ENCODE measurements around the gene C22orf23. TPM values are rescaled to one million over a fixed set of nuclear protein-coding genes. Genes with fewer than 3 reads are reported as not detected.
"Not testable (repeated sequence)": the region's sequence is repeated elsewhere in the genome, so short reads cannot be mapped to it uniquely, and the experiment has no call there.

C22orf23 gene
- total RNA-seq, 2 donors from 2014 or later: not detected

DNA sequence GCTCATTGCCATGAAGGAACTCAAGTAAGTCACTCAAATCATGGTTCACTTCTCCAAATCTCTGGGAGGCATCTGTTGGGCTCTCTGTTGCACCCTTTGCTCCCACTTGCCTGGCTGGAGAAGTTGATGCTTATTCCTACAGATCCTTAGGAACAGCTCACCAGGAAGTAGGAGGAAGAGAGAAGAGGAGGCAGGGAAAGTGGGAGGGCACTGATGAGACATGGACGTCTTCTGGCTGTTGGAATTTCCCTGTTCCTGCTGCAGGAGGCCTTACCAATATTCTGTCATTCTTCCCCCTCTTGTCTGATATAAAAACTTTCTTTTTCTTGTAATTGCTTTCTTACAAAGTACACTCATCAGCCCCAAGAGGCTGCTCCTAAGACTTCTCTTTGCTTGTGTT is 13.7 kb upstream of the C22orf23 start:
- peaks cover 0 to 6% of the 10 kb centered on the region in 2 donors for H3K36me3 ChIP-seq (replicated peaks in 1 of 2; ENCODE audit: insufficient read depth in 1 of 2, low read depth in 2 of 2)
- TF ChIP-seq, protein P1, sequence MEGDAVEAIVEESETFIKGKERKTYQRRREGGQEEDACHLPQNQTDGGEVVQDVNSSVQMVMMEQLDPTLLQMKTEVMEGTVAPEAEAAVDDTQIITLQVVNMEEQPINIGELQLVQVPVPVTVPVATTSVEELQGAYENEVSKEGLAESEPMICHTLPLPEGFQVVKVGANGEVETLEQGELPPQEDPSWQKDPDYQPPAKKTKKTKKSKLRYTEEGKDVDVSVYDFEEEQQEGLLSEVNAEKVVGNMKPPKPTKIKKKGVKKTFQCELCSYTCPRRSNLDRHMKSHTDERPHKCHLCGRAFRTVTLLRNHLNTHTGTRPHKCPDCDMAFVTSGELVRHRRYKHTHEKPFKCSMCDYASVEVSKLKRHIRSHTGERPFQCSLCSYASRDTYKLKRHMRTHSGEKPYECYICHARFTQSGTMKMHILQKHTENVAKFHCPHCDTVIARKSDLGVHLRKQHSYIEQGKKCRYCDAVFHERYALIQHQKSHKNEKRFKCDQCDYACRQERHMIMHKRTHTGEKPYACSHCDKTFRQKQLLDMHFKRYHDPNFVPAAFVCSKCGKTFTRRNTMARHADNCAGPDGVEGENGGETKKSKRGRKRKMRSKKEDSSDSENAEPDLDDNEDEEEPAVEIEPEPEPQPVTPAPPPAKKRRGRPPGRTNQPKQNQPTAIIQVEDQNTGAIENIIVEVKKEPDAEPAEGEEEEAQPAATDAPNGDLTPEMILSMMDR (IDR thresholded peaks at IDR 0.05): no peak
- TF ChIP-seq POLR2A (IDR thresholded peaks at IDR 0.05): no peak
- no peak for DNase-seq
- ATAC-seq: no peak
- H3K4me3 ChIP-seq: no peak overlapping the region
- intact Hi-C loops (cut with DNase I): no loop called here
- 54 to 57% methylated on average over 1 of the region's 1 CpG for WGBS, 2 donors
- H3K27ac ChIP-seq: no peak overlapping the region
- no peaks in the 10 kb centered on the region for H3K27me3 ChIP-seq
- H3K4me1 ChIP-seq: peaks cover 10% of the 10 kb centered on the region
- H3K9me3 ChIP-seq: no peaks in the 10 kb centered on the region

DNA sequence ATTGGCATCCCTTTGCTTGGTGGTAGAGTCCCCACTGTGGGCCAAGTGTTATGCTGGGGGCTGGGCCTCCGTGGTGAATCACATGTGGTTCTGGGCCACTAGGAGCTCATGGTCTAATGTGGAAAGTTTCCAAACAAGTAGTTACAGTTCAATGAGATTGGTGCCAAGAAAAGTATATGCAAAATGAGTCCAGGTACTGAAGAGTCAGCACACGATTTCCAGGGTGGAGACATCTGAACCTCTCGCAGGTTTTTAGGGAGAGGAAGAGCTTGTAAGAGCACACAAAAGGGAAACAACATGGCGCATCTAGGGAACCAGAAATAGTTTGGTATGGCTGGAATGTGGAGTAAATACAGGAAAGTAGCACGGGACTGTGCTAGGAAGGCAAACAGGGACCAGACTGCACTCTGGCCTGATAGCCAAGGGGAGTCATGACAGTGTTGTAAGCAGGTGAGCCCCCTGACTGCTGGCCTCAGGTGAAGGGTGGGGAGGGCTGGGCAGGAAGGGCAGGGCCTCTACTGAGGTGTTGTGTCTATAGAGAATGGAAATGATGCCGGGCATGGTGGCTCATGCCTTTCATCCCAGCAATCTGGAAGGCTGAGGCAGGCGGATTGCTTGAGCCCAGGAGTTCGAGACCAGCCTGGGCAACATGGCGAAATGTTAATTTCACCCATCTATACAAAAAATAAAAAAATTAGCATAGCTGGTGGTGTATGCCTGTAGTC is 12.7 kb upstream of the C22orf23 start:
- intact Hi-C loops (cut with DNase I): no loop called here
- H3K36me3 ChIP-seq (replicated peaks in 1 of 2; ENCODE audit: insufficient read depth in 1 of 2, low read depth in 2 of 2): peaks cover 0 to 6% of the 10 kb centered on the region in 2 donors
- DNase-seq: no peak
- no peaks in the 10 kb centered on the region for H3K9me3 ChIP-seq
- TF ChIP-seq POLR2A (IDR thresholded peaks at IDR 0.05): no peak
- no peaks in the 10 kb centered on the region for H3K27me3 ChIP-seq
- peaks cover 10% of the 10 kb centered on the region for H3K4me1 ChIP-seq
- H3K27ac ChIP-seq: no peak overlapping the region
- 63 to 74% methylated on average over 9 of the region's 9 CpGs for WGBS, 2 donors
- H3K4me3 ChIP-seq: no peak overlapping the region
- ATAC-seq: no peak

DNA sequence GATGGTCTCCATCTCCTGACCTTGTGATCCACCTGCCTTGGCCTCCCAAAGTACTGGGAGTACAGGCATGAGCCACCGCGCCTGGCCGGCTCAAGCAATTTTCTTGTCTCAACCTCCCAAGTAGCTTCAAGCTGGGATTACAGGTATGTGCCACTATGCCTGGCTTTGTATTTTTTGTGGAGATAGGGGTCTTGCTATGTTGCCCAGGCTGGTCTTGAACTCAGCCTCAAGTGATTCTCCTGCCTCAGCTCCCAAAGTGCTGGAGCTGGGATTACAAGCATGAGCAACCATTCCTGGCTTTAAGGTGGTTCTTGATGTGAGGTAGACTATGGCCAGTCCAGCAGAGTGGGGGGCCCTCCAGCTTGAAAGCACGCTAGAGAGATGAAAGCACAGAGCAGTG is 7.7 kb upstream of the C22orf23 start:
- intact Hi-C loops (cut with DNase I): no loop called here
- Histone ChIP-seq H3K27ac (no peak overlapping the region), H3K4me3 (no peak overlapping the region), H3K4me1 (no peaks in the 10 kb centered on the region), H3K36me3 (replicated peaks in 1 of 2; ENCODE audit: insufficient read depth in 1 of 2, low read depth in 2 of 2) (peaks cover 0 to 20% of the 10 kb centered on the region in 2 donors), H3K9me3 (no peaks in the 10 kb centered on the region), H3K27me3 (no peaks in the 10 kb centered on the region)
- TF ChIP-seq POLR2A (IDR thresholded peaks at IDR 0.05): no peak
- TF ChIP-seq, protein P1 (IDR thresholded peaks at IDR 0.05): no peak
- DNase-seq (no peak), ATAC-seq (no peak)
- WGBS, 2 donors: 100% methylated on average over 3 to 4 of the region's 4 CpGs

DNA sequence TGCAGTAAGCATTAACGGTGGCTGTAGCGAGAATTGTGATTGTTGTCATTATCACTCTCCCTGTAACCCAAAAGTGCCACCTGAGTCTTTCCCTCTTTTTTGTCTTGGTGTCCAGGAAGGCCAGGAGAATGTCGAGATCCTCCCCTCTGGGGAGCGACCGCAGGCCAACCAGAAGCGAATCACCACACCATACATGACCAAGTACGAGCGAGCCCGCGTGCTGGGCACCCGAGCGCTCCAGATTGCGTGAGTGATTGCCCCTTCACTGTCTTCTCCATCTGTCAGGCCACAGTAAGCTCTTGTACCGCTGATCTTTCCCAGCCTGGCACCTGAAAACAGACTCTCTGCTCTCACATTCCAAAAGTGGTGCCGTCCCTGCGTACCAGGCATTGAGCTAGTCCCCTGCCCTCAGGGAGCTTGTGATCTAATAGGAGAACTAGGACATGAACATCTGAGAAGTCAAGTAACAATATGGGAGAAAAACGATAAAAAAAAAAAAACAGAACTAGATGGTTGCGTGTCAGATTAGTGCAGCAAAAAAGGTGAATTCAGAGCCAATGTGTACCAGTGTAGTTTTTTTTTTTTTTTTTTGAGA is 5.9 kb upstream of the C22orf23 start:
- intact Hi-C loops (cut with DNase I): loop anchor here (5.0 kb wide), 1 partner anchor 137 kb away; the partner anchor contains the start of gene GALR3
- no peak overlapping the region for H3K27ac ChIP-seq
- no peaks in the 10 kb centered on the region for H3K27me3 ChIP-seq
- H3K36me3 ChIP-seq (replicated peaks in 1 of 2; ENCODE audit: insufficient read depth in 1 of 2, low read depth in 2 of 2): peaks cover 0 to 20% of the 10 kb centered on the region in 2 donors
- no peak overlapping the region for H3K4me3 ChIP-seq
- ATAC-seq (no peak), DNase-seq (no peak)
- H3K9me3 ChIP-seq: no peaks in the 10 kb centered on the region
- WGBS, 2 donors: 94% methylated on average over 16 to 18 of the region's 18 CpGs
- no peak for TF ChIP-seq POLR2A (IDR thresholded peaks at IDR 0.05)
- TF ChIP-seq, protein P1 (IDR thresholded peaks at IDR 0.05): no peak
- peaks cover 7% of the 10 kb centered on the region for H3K4me1 ChIP-seq

DNA sequence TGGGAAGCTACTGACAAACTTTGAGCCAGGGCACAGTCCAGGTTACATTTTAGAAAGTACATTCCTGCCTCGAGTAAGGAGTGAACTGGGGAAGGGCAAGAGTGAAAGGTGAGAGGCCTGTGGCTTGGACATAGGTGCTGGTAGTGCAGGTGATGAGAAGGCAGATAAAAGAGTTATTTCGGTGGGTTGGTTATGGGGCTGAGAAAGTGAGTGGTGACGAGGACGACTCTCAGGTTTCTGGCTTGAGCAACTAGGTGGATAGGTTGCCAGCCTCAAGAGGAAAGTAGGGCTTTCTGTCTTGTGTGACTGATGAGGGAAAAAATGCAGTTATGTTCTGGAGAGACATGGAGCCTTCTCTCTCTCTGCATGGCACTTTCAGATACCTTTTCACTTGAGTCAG is 3.8 kb upstream of the C22orf23 start:
- ATAC-seq: no peak
- intact Hi-C loops (cut with DNase I): loop anchor here (5.0 kb wide), 1 partner anchor 135 kb away; the partner anchor contains the start of gene GALR3
- Histone ChIP-seq H3K27ac (no peak overlapping the region), H3K27me3 (no peaks in the 10 kb centered on the region), H3K4me1 (peaks cover 18% of the 10 kb centered on the region), H3K9me3 (no peaks in the 10 kb centered on the region), H3K36me3 (replicated peaks in 1 of 2; ENCODE audit: insufficient read depth in 1 of 2, low read depth in 2 of 2) (peaks cover 0 to 20% of the 10 kb centered on the region in 2 donors), H3K4me3 (no peak overlapping the region)
- no peak for DNase-seq
- 67 to 82% methylated on average over 4 of the region's 4 CpGs for WGBS, 2 donors
- no peak for TF ChIP-seq POLR2A (IDR thresholded peaks at IDR 0.05)
- TF ChIP-seq, protein P1 (IDR thresholded peaks at IDR 0.05): no peak

DNA sequence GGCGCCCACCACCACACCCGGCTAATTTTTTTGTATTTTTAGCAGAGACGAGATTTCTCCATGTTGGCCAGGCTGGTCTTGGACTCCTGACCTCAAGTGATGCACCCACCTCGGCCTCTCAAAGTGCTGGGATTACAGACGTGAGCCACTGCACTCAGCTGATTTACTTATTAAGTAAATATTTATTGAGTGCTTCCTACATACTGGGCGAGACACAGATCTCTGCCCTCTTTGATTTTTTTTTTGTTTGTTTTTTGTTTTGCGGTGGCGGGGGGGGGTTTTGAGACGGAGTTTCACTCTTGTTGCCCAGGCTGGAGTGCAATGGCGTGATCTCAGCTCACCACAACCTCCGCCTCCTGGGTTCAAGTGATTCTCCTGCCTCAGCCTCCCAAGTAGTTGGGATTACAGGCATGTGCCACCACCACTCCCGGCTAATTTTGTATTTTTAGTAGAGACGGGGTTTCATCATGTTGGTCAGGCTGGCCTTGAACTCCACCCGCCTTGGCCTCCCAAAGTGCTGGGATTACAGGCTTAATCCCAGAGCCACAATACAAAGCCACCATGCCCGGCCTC is 2.5 kb upstream of the C22orf23 start:
- H3K27me3 ChIP-seq, H3K27ac ChIP-seq, DNase-seq, ATAC-seq, H3K4me3 ChIP-seq, H3K9me3 ChIP-seq: not testable (repeated sequence)
- WGBS, 2 donors: 69 to 77% methylated on average over 15 of the region's 15 CpGs
- peaks cover 18% of the 10 kb centered on the region for H3K4me1 ChIP-seq
- H3K36me3 ChIP-seq (replicated peaks in 1 of 2; ENCODE audit: insufficient read depth in 1 of 2, low read depth in 2 of 2): peaks cover 0 to 20% of the 10 kb centered on the region in 2 donors
- intact Hi-C loops (cut with DNase I): loop anchor here (5.0 kb wide), 1 partner anchor 134 kb away; the partner anchor contains the start of gene GALR3

Measured in body of pancreas (tissue), 4 donors.